Keratinocyte (primary cell): Measurements from ENCODE around the gene CXorf65. TPM values are rescaled to one million over a fixed set of nuclear protein-coding genes. Genes with fewer than 3 reads are reported as not detected.

Experiments
- DNase-seq: peaks from one replicate; pipeline ENCODE4 v3.0.0-alpha.2; 2011; ENCODE audit warnings: low read depth, missing footprints, low spot score
- FAIRE-seq: peaks from 2 replicates; lab custom pipeline; 2011; peaks lifted over from hg19 to GRCh38; lab: Jason Lieb, UNC
- H2AFZ ChIP-seq: 2 replicates; pipeline ENCODE4 v1.6.0; 2012; ENCODE audit warnings: low read length, control low read depth, inconsistent platforms; ENCODE audit not compliant: control insufficient read depth
- H3K27ac ChIP-seq: 2 replicates; pipeline ENCODE4 v1.5.1; 2011; ENCODE audit warnings: low read length; ENCODE audit not compliant: control insufficient read depth, insufficient read depth
- H3K27me3 ChIP-seq: 3 replicates; pipeline ENCODE4 v1.6.0; 2011; ENCODE audit warnings: low read length; ENCODE audit not compliant: control insufficient read depth, insufficient read depth; ENCODE audit errors: extremely low read depth
- H3K36me3 ChIP-seq, 2 experiments: 2 replicates in 1 of 2; 3 replicates in 1 of 2; pipeline ENCODE4 v1.5.1; 2011; ENCODE audit warnings: low read length in 2 of 2, mild to moderate bottlenecking in 1 of 2; ENCODE audit not compliant: control insufficient read depth in 2 of 2, insufficient read depth in 2 of 2; ENCODE audit errors: extremely low read depth in 1 of 2
- H3K4me1 ChIP-seq: 3 replicates; pipeline ENCODE4 v1.5.1; 2011; ENCODE audit warnings: low read length; ENCODE audit not compliant: control insufficient read depth, insufficient read depth; ENCODE audit errors: extremely low read depth
- H3K4me2 ChIP-seq: 3 replicates; pipeline ENCODE4 v1.6.0; 2011; ENCODE audit warnings: low read depth, low read length; ENCODE audit not compliant: control insufficient read depth, insufficient read depth; ENCODE audit errors: extremely low read depth
- H3K4me3 ChIP-seq, 3 experiments: fragments of 200-600 bp in 1 of 3; sonication (generic) in 1 of 3; 2 replicates in 2 of 3; 3 replicates in 1 of 3; pipeline ENCODE4 v1.5.1; 2011 to 2016; ENCODE audit warnings: low read length in 3 of 3, mild to moderate bottlenecking in 3 of 3, control low read depth in 2 of 3, inconsistent platforms in 1 of 3, low read depth in 1 of 3, mixed read lengths in 1 of 3, mixed run types in 1 of 3, moderate library complexity in 1 of 3; ENCODE audit not compliant: control insufficient read depth in 2 of 3, insufficient read depth in 2 of 3; ENCODE audit errors: extremely low read depth in 1 of 3
- H3K79me2 ChIP-seq: 2 replicates; pipeline ENCODE4 v1.6.0; 2012; ENCODE audit warnings: low read length; ENCODE audit not compliant: control insufficient read depth, insufficient read depth
- H3K9ac ChIP-seq: 3 replicates; pipeline ENCODE4 v1.6.0; 2011; ENCODE audit warnings: low read length; ENCODE audit not compliant: control insufficient read depth, insufficient read depth; ENCODE audit errors: extremely low read depth
- H3K9me1 ChIP-seq: 3 replicates; pipeline ENCODE4 v1.6.0; 2011; ENCODE audit warnings: low read length; ENCODE audit not compliant: control insufficient read depth, insufficient read depth; ENCODE audit errors: extremely low read depth
- H3K9me3 ChIP-seq: 2 replicates; pipeline ENCODE4 v1.5.1; 2012; ENCODE audit warnings: low read depth, low read length; ENCODE audit not compliant: control insufficient read depth
- H4K20me1 ChIP-seq: 3 replicates; pipeline ENCODE4 v1.6.0; 2011; ENCODE audit warnings: low read length; ENCODE audit not compliant: control insufficient read depth, insufficient read depth; ENCODE audit errors: extremely low read depth
- CTCF ChIP-seq, 3 experiments: IDR thresholded peaks in 1 of 3; conservative IDR thresholded peaks in 1 of 3; optimal IDR thresholded peaks in 1 of 3; 2 replicates in 2 of 3; 3 replicates in 1 of 3; pipeline versions ENCODE3 to v1.5.1; 2011; ENCODE audit warnings: low read length in 3 of 3, mild to moderate bottlenecking in 3 of 3, moderate library complexity in 2 of 3, control low read depth in 1 of 3, inconsistent platforms in 1 of 3; ENCODE audit not compliant: insufficient read depth in 2 of 3; ENCODE audit errors: extremely low read depth in 1 of 3
- EZH2 ChIP-seq: IDR thresholded peaks from one replicate; pipeline ENCODE4 v1.6.1; 2012; ENCODE audit warnings: inconsistent platforms, mild to moderate bottlenecking, low read length, moderate library complexity
- dilution Hi-C: fragments of 300-500 bp; cut with MboI; formaldehyde crosslinking; loops from one replicate; pipeline ENCODE4 v1.7.0; 2020; ENCODE audit warnings: low sequenced_read_pairs; ENCODE audit not compliant: extremely low pct_ligation_motif_present
- polyA plus RNA-seq, 5 experiments: library from polyadenylated mRNA; depleted of rRNA in 3 of 5; stranded (reverse) in 3 of 5; stranded (forward) in 1 of 5; unstranded in 1 of 5; fragments of >200 nt; gene quantifications; 1 replicate in 1 of 5; 2 replicates in 3 of 5; 3 replicates in 1 of 5; pipeline versions ENCODE4 v1.2.1 to v1.2.3, GENCODE V29; 2011 to 2012; ENCODE audit warnings: missing spikeins in 2 of 5, low read depth in 1 of 5, low replicate concordance in 1 of 5

Gene CXorf65
- polyA plus RNA-seq, 1 donor (not counting 4 experiments of a cell fraction or from before 2014, with no cell fraction given): not detected

- dilution Hi-C loops: no loop called here
- Histone ChIP-seq H3K4me3 (peak overlapping the region; percentile 61 to 71 (median 68)), H3K27ac (peak overlapping the region; percentile 26), H3K4me1 (peaks cover 10% of the 10 kb centered on the region), H3K79me2 (no peaks in the 10 kb centered on the region), H3K9ac (peak overlapping the region; percentile 80), H3K4me2 (peak overlapping the region; percentile 81), H2AFZ (peak overlapping the region; percentile 63), H3K27me3 (no peaks in the 10 kb centered on the region), H4K20me1 (no peaks in the 10 kb centered on the region), H3K9me1 (no peaks in the 10 kb centered on the region), H3K9me3 (no peaks in the 10 kb centered on the region), H3K36me3 (peaks cover 6 to 7% of the 10 kb centered on the region in 2 experiments)
- DNase-seq: no peak
- TF ChIP-seq EZH2 (no peak), CTCF (optimal IDR thresholded peaks at IDR 0.05 in 1 of 3, IDR thresholded peaks at IDR 0.05 in 1 of 3, conservative IDR thresholded peaks at IDR 0.05 in 1 of 3; ENCODE audit: extremely low read depth in 1 of 3, insufficient read depth in 2 of 3, low read length in 3 of 3) (no peak)
- FAIRE-seq: no peak
Observed at GRCh38 chrX:71118985-71119535, 12.5 kb upstream of the CXorf65 start.

GRCh38 chrX:71118032-71118984 lies 11.8 kb upstream of the CXorf65 start, which contains the start of gene MED12:
TSS of gene MED12 (plus strand) at chrX:71118596. CDS start at chrX:71118755, 159 bp downstream.
- Histone ChIP-seq H4K20me1 (no peaks in the 10 kb centered on the region), H2AFZ (peak within 1 kb of the TSS; percentile 96), H3K9ac (peak within 1 kb of the TSS; percentile 80), H3K79me2 (no peaks in the 10 kb centered on the region), H3K4me2 (peak within 1 kb of the TSS; percentile 84), H3K9me3 (no peaks in the 10 kb centered on the region), H3K27ac (peak within 1 kb of the TSS; percentile 52), H3K27me3 (no peaks in the 10 kb centered on the region), H3K36me3 (peaks cover 6 to 7% of the 10 kb centered on the region in 2 experiments), H3K4me3 (peak within 1 kb of the TSS; percentile 61 to 74 (median 71)), H3K4me1 (peaks cover 10% of the 10 kb centered on the region), H3K9me1 (no peaks in the 10 kb centered on the region)
- dilution Hi-C loops: no loop called here
- FAIRE-seq (no peak), DNase-seq (peak; percentile 5)
- TF ChIP-seq EZH2 (no peak), CTCF (optimal IDR thresholded peaks at IDR 0.05 in 1 of 3, IDR thresholded peaks at IDR 0.05 in 1 of 3, conservative IDR thresholded peaks at IDR 0.05 in 1 of 3; ENCODE audit: extremely low read depth in 1 of 3, insufficient read depth in 2 of 3, low read length in 3 of 3) (no peak)
